Left ventricle myocardium inferior (tissue), 1 donor: ENCODE measurements around the gene LIN7A. TPM values are rescaled to one million over a fixed set of nuclear protein-coding genes. Genes with fewer than 3 reads are reported as not detected.

Source experiments
- DNase-seq: peaks from one replicate; pipeline ENCODE4 v3.0.0-alpha.2; 2020
- H3K27ac ChIP-seq: fragments of 200-600 bp; replicated peaks from 2 replicates; pipeline ENCODE4 v1.8.0; 2021
- H3K27me3 ChIP-seq: fragments of 200-600 bp; 2 replicates; pipeline ENCODE4 v1.8.0; 2021; ENCODE audit warnings: low read depth
- H3K36me3 ChIP-seq: fragments of 200-600 bp; 2 replicates; pipeline ENCODE4 v1.8.0; 2021
- H3K4me1 ChIP-seq: fragments of 200-600 bp; 2 replicates; pipeline ENCODE4 v1.8.0; 2021
- H3K4me3 ChIP-seq: fragments of 200-600 bp; 2 replicates; pipeline ENCODE4 v1.8.0; 2021; ENCODE audit warnings: mild to moderate bottlenecking, moderate library complexity
- H3K9me3 ChIP-seq: fragments of 200-600 bp; replicated peaks from 2 replicates; pipeline ENCODE4 v1.8.0; 2021
- intact Hi-C: fragments of 100-400 bp; cut with micrococcal nuclease; formaldehyde crosslinking; loops from one replicate; pipeline ENCODE4 v1.11.0; 2022
- total RNA-seq: library from RNA; stranded (reverse); fragmentation: NEBNext Ultra II Directional; extraction: Animal tissue kit (Norgen Biotek cat#: 25700); gene quantifications from one replicate; pipeline ENCODE4 v1.2.1, GENCODE V29; 2021
- TF ChIP-seq, protein P1 (sequence below): fragments of 200-600 bp; IDR thresholded peaks from 2 replicates; pipeline ENCODE4 v1.8.0; 2021; ENCODE audit warnings: antibody characterized with exemption, mild to moderate bottlenecking, borderline replicate concordance
- donor health status: DM: no; HTN: yes; CAD: no; lungs with severe emphysema.

Gene LIN7A
- total RNA-seq, 1 donor from 2014 or later: 11.9 TPM

DNA sequence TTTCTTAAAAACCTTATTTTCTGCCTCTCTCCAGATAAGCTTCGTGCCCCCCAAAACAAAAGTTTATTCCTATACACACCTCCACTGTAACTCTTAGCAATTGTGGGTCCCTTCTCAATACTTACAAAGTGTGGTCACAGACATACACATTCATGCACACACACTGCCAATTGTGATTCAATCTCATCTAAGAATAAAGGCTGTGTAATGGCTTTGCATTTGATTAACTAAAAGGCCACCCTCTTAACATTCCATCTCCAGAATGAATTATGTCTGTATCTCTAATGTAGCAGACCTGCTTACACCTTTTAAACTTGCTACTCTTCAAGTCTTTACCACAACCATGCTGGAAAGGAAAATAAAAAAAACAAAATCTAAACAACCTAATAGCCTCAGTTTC is 171.5 kb downstream of the LIN7A start:
- Histone ChIP-seq H3K36me3 (no peaks in the 10 kb centered on the region), H3K27ac (no peak overlapping the region), H3K4me1 (no peaks in the 10 kb centered on the region), H3K9me3 (no peaks in the 10 kb centered on the region), H3K27me3 (no peaks in the 10 kb centered on the region), H3K4me3 (no peak overlapping the region)
- intact Hi-C loops: loop anchor here (10.0 kb wide), 2 partner anchors 291 to 351 kb away; no protein-coding TSS in a partner anchor
- TF ChIP-seq, protein P1, sequence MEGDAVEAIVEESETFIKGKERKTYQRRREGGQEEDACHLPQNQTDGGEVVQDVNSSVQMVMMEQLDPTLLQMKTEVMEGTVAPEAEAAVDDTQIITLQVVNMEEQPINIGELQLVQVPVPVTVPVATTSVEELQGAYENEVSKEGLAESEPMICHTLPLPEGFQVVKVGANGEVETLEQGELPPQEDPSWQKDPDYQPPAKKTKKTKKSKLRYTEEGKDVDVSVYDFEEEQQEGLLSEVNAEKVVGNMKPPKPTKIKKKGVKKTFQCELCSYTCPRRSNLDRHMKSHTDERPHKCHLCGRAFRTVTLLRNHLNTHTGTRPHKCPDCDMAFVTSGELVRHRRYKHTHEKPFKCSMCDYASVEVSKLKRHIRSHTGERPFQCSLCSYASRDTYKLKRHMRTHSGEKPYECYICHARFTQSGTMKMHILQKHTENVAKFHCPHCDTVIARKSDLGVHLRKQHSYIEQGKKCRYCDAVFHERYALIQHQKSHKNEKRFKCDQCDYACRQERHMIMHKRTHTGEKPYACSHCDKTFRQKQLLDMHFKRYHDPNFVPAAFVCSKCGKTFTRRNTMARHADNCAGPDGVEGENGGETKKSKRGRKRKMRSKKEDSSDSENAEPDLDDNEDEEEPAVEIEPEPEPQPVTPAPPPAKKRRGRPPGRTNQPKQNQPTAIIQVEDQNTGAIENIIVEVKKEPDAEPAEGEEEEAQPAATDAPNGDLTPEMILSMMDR: no peak
- no peak for DNase-seq

DNA sequence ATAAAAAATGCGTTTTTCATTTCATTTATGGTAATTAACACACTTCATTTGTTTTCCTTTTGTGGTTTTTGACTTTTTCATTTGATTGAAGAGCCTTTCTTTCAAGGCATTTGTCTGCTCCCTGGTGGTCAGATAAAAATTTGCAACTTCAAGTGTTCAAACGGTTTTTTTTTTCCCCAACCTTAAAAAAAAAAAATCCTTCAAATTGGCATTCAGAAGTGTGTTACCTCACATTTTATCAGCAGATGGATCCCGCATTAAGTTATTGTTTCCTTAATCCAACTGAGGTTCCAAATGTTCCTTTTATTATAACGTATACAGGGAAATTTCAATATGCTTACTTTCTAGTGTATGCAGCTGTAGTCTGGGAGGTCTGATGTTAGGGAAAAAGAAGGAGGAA is 173.9 kb downstream of the LIN7A start:
- no peak overlapping the region for H3K27ac ChIP-seq
- H3K27me3 ChIP-seq: no peaks in the 10 kb centered on the region
- DNase-seq: no peak
- intact Hi-C loops: loop anchor here (10.0 kb wide), 2 partner anchors 289 to 349 kb away; no protein-coding TSS in a partner anchor
- H3K36me3 ChIP-seq: no peaks in the 10 kb centered on the region
- TF ChIP-seq, protein P1: peak; percentile 71
- no peaks in the 10 kb centered on the region for H3K9me3 ChIP-seq
- H3K4me3 ChIP-seq: no peak overlapping the region
- no peaks in the 10 kb centered on the region for H3K4me1 ChIP-seq

DNA sequence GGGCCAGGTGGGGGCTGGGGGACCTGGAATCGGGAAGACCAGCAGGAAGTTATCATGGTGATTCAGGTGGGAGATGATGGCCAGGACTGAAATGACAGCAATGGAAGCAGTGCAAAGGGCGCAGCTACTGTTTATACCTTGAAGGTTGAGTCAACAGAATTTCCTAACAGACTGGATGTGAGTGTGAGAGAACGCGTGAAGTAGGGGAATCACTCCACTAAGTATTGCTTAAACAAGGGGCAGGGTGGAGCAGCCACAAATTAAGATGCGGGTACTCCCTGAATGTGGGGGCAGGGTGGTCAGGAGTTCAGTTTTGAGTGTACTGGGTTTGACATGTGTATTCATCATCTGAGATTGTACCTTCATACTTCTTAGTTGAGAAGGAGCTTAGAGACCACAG is 175.9 kb downstream of the LIN7A start:
- TF ChIP-seq, protein P1: no peak
- DNase-seq: no peak
- Histone ChIP-seq H3K36me3 (no peaks in the 10 kb centered on the region), H3K27me3 (no peaks in the 10 kb centered on the region), H3K9me3 (no peaks in the 10 kb centered on the region), H3K27ac (no peak overlapping the region), H3K4me3 (no peak overlapping the region), H3K4me1 (no peaks in the 10 kb centered on the region)
- intact Hi-C loops: loop anchor here (10.0 kb wide), 2 partner anchors 287 to 347 kb away; no protein-coding TSS in a partner anchor

DNA sequence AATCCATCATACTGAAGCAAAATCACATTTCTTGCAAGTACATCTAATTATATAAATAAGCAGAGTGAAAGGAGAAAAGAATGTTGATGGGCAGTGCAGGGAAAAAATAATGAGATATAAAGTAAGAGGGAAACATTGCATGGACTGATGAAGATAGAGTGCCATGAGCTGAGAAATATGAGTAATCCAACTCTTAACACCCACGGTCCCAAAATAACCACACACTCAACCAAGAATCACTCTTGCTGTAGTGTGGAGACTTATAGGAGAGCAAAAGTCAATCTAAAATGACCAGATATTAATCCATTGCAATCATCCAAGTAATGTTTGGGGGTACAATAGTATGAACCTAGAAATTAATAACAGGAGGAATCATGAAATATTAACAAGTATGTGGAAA is 180.9 kb downstream of the LIN7A start:
- H3K4me1 ChIP-seq: no peaks in the 10 kb centered on the region
- DNase-seq: no peak
- no peaks in the 10 kb centered on the region for H3K27me3 ChIP-seq
- intact Hi-C loops: no loop called here
- H3K36me3 ChIP-seq: no peaks in the 10 kb centered on the region
- H3K4me3 ChIP-seq: no peak overlapping the region
- H3K9me3 ChIP-seq: no peaks in the 10 kb centered on the region
- TF ChIP-seq, protein P1: no peak
- no peak overlapping the region for H3K27ac ChIP-seq

DNA sequence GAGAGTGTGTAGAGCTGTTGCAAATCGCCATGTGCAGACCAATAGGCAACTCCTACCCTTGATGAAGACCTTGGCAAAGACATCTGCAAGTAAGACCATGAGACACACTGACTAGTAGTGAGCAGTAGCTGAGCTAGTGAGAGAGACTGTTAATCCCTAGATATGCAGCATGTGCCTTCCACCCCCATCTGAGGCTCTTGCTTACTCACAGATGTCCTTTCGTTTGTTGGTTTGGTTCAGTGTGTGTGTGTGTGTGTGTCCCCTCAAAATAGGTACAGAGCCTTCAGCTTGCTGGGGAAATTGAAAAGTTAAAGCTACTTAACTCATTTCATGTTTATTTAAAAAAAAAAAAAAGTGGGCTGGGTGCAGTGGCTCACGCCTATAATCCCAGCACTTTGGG is 183.5 kb downstream of the LIN7A start:
- H3K27me3 ChIP-seq: no peaks in the 10 kb centered on the region
- DNase-seq: no peak
- no peak overlapping the region for H3K4me3 ChIP-seq
- H3K36me3 ChIP-seq: no peaks in the 10 kb centered on the region
- TF ChIP-seq, protein P1: no peak
- H3K9me3 ChIP-seq: no peaks in the 10 kb centered on the region
- H3K27ac ChIP-seq: no peak overlapping the region
- no peaks in the 10 kb centered on the region for H3K4me1 ChIP-seq
- intact Hi-C loops: no loop called here
